Measurements from ENCODE around the gene MRGPRX1.
"Not testable (repeated sequence)": the region's sequence is repeated elsewhere in the genome, so short reads cannot be mapped to it uniquely, and the experiment has no call there.

MRGPRX1 gene

DNA sequence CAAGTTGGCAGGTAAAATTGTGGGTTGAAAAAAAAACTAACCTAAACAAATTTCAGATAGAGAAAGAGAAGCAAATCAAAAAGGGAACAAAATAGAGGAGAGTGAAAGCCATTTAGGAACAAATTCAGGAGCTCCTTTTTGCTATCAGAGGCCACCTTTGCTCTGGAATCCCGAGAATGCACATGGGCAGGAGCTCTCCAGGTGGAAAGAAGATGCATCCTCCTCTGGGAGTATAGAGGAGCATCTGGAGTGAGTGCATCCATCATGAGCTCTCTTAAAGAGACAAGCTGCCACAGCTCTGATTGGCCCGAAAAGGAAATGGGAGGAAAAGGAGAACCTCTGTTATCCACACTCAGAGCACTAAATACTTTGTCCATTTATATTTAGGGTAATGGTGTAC, 26.3 kb downstream of the MRGPRX1 start:
- H3K4me2 ChIP-seq (ENCODE audit: low read length), result no peak overlapping the region
- H4K20me1 ChIP-seq (ENCODE audit: insufficient read depth, low read length), result no peaks in the 10 kb centered on the region
- no peaks in the 10 kb centered on the region for H3K36me3 ChIP-seq (ENCODE audit: insufficient read depth, low read length)
- no peaks in the 10 kb centered on the region for H3K9me3 ChIP-seq (ENCODE audit: low read length)
- no peaks in the 10 kb centered on the region for H3K4me1 ChIP-seq (ENCODE audit: insufficient read depth, low read length, severe bottlenecking)
- no peak overlapping the region for H2AFZ ChIP-seq (ENCODE audit: low read length)
- H3K4me3 ChIP-seq (ENCODE audit: low read depth, low read length, poor library complexity, severe bottlenecking), result no peak overlapping the region
- no peak overlapping the region for H3K9ac ChIP-seq (ENCODE audit: low read length)
- no peak overlapping the region for H3K27ac ChIP-seq (ENCODE audit: low read depth, low read length, poor library complexity, severe bottlenecking)
- TF ChIP-seq, protein P1, sequence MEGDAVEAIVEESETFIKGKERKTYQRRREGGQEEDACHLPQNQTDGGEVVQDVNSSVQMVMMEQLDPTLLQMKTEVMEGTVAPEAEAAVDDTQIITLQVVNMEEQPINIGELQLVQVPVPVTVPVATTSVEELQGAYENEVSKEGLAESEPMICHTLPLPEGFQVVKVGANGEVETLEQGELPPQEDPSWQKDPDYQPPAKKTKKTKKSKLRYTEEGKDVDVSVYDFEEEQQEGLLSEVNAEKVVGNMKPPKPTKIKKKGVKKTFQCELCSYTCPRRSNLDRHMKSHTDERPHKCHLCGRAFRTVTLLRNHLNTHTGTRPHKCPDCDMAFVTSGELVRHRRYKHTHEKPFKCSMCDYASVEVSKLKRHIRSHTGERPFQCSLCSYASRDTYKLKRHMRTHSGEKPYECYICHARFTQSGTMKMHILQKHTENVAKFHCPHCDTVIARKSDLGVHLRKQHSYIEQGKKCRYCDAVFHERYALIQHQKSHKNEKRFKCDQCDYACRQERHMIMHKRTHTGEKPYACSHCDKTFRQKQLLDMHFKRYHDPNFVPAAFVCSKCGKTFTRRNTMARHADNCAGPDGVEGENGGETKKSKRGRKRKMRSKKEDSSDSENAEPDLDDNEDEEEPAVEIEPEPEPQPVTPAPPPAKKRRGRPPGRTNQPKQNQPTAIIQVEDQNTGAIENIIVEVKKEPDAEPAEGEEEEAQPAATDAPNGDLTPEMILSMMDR (IDR thresholded peaks at IDR 0.05; ENCODE audit: low read length), result no peak
- no peak for TF ChIP-seq EZH2 (IDR thresholded peaks at IDR 0.05; ENCODE audit: borderline replicate concordance, low read length)
- no peaks in the 10 kb centered on the region for H3F3A ChIP-seq (ENCODE audit: insufficient read depth, low read length)
- no peaks in the 10 kb centered on the region for H3K27me3 ChIP-seq (ENCODE audit: insufficient read depth, low read length)
- no peaks in the 10 kb centered on the region for H3K79me2 ChIP-seq (ENCODE audit: insufficient read depth, low read length)
- H3K9me2 ChIP-seq (ENCODE audit: low read depth, low read length), result no peaks in the 10 kb centered on the region

DNA sequence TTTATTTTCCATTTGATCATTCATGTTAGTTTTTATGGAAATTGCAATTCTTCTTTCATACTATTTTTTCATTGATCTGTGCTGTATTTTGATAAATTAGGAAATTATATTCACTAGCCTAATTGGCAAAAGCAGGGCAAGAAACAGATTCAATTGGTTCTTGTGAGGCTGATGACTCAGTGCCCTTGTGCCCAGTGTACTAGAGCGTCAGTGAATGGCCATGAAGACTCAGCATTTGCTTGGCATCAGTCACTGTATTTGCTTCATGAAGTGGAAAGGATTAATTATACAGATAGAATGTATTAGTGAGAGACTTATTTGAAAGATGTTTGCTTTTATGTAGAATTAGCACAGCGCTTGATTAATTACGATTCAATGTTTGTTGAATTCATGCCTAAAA, 31.8 kb downstream of the MRGPRX1 start:
- Histone ChIP-seq H2AFZ (ENCODE audit: low read length) (no peak overlapping the region), H3K36me3 (ENCODE audit: insufficient read depth, low read length) (no peaks in the 10 kb centered on the region), H3F3A (ENCODE audit: insufficient read depth, low read length) (no peaks in the 10 kb centered on the region), H3K4me2 (ENCODE audit: low read length) (no peak overlapping the region), H3K9me3 (ENCODE audit: low read length) (no peaks in the 10 kb centered on the region), H3K9ac (ENCODE audit: low read length) (no peak overlapping the region), H4K20me1 (ENCODE audit: insufficient read depth, low read length) (no peaks in the 10 kb centered on the region), H3K79me2 (ENCODE audit: insufficient read depth, low read length) (no peaks in the 10 kb centered on the region), H3K4me1 (ENCODE audit: insufficient read depth, low read length, severe bottlenecking) (no peaks in the 10 kb centered on the region), H3K27ac (ENCODE audit: low read depth, low read length, poor library complexity, severe bottlenecking) (no peak overlapping the region), H3K4me3 (ENCODE audit: low read depth, low read length, poor library complexity, severe bottlenecking) (no peak overlapping the region), H3K9me2 (ENCODE audit: low read depth, low read length) (no peaks in the 10 kb centered on the region), H3K27me3 (ENCODE audit: insufficient read depth, low read length) (no peaks in the 10 kb centered on the region)
- TF ChIP-seq, protein P1 (IDR thresholded peaks at IDR 0.05; ENCODE audit: low read length), result no peak
- TF ChIP-seq EZH2 (IDR thresholded peaks at IDR 0.05; ENCODE audit: borderline replicate concordance, low read length), result no peak

GRCh38 chr11:18900637-18901036, 38.6 kb downstream of the MRGPRX1 start:
- H3K4me3 ChIP-seq (ENCODE audit: low read depth, low read length, poor library complexity, severe bottlenecking); H3K9ac ChIP-seq (ENCODE audit: low read length); H3K27ac ChIP-seq (ENCODE audit: low read depth, low read length, poor library complexity, severe bottlenecking); H3F3A ChIP-seq (ENCODE audit: insufficient read depth, low read length); H3K79me2 ChIP-seq (ENCODE audit: insufficient read depth, low read length); H3K4me2 ChIP-seq (ENCODE audit: low read length); H3K9me3 ChIP-seq (ENCODE audit: low read length); H4K20me1 ChIP-seq (ENCODE audit: insufficient read depth, low read length); H3K4me1 ChIP-seq (ENCODE audit: insufficient read depth, low read length, severe bottlenecking); H3K27me3 ChIP-seq (ENCODE audit: insufficient read depth, low read length); H3K36me3 ChIP-seq (ENCODE audit: insufficient read depth, low read length); H3K9me2 ChIP-seq (ENCODE audit: low read depth, low read length); H2AFZ ChIP-seq (ENCODE audit: low read length): not testable (repeated sequence)

DNA sequence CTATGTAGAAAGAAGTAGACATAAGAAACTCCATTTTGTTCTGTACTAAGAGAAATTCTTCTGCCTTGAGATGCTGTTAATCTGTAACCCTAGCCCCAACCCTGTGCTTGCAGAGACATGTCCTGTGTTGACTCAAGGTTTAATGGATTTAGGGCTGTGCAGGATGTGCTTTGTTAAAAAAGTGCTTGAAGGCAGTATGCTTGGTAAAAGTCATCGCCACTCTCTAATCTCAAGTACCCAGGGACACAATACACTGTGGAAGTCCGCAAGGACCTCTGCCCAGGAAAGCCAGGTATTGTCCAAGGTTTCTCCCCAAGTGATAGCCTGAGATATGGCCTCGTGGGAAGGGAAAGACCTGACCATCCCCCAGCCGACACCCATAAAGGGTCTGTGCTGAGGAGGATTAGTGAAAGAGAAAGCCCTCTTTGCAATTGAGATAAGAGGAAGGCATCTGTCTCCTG, 39.0 kb downstream of the MRGPRX1 start:
- not testable (repeated sequence) for H3K9ac ChIP-seq (ENCODE audit: low read length); H3F3A ChIP-seq (ENCODE audit: insufficient read depth, low read length); H3K9me3 ChIP-seq (ENCODE audit: low read length); H3K4me2 ChIP-seq (ENCODE audit: low read length); H3K36me3 ChIP-seq (ENCODE audit: insufficient read depth, low read length); H4K20me1 ChIP-seq (ENCODE audit: insufficient read depth, low read length); H3K4me3 ChIP-seq (ENCODE audit: low read depth, low read length, poor library complexity, severe bottlenecking); H3K4me1 ChIP-seq (ENCODE audit: insufficient read depth, low read length, severe bottlenecking); H3K27me3 ChIP-seq (ENCODE audit: insufficient read depth, low read length); H2AFZ ChIP-seq (ENCODE audit: low read length); H3K9me2 ChIP-seq (ENCODE audit: low read depth, low read length); H3K79me2 ChIP-seq (ENCODE audit: insufficient read depth, low read length); H3K27ac ChIP-seq (ENCODE audit: low read depth, low read length, poor library complexity, severe bottlenecking)

GRCh38 chr11:18891712-18892111, 47.5 kb downstream of the MRGPRX1 start:
- not testable (repeated sequence) for H3K4me2 ChIP-seq (ENCODE audit: low read length); H3K27ac ChIP-seq (ENCODE audit: low read depth, low read length, poor library complexity, severe bottlenecking); H3K4me1 ChIP-seq (ENCODE audit: insufficient read depth, low read length, severe bottlenecking); H3F3A ChIP-seq (ENCODE audit: insufficient read depth, low read length); H3K4me3 ChIP-seq (ENCODE audit: low read depth, low read length, poor library complexity, severe bottlenecking); H3K9ac ChIP-seq (ENCODE audit: low read length); H3K9me2 ChIP-seq (ENCODE audit: low read depth, low read length); H4K20me1 ChIP-seq (ENCODE audit: insufficient read depth, low read length); H3K36me3 ChIP-seq (ENCODE audit: insufficient read depth, low read length); H3K9me3 ChIP-seq (ENCODE audit: low read length); H2AFZ ChIP-seq (ENCODE audit: low read length); H3K27me3 ChIP-seq (ENCODE audit: insufficient read depth, low read length); H3K79me2 ChIP-seq (ENCODE audit: insufficient read depth, low read length)

Data from OCI-LY1 (cell line).